Thoracic aorta (tissue), 2 donors: ENCODE results near the gene EXOC3L4. TPM values are rescaled to one million over a fixed set of nuclear protein-coding genes. Genes with fewer than 3 reads are reported as not detected.

Experiments used
- ATAC-seq: fragments of 150-250 bp; one replicate; pipeline ENCODE4 v1.8.0; 2017; ENCODE audit warnings: low read depth; ENCODE audit not compliant: insufficient number of reproducible peaks, low FRiP score
- DNase-seq: peaks from one replicate; pipeline ENCODE4 v3.0.0-alpha.2; 2020; ENCODE audit warnings: low spot score
- H3K27ac ChIP-seq, 2 donors: fragments of 200-600 bp; sonication (generic); 1 replicate in 1 of 2; 2 replicates in 1 of 2; pipeline ENCODE4 v1.5.1; 2016; ENCODE audit warnings: mild to moderate bottlenecking in 2 of 2, moderate library complexity in 2 of 2
- H3K27me3 ChIP-seq: fragments of 200-600 bp; sonication (generic); replicated peaks from 2 replicates; pipeline ENCODE4 v1.6.0; 2016; ENCODE audit warnings: mild to moderate bottlenecking; ENCODE audit not compliant: insufficient read depth
- H3K36me3 ChIP-seq: fragments of 200-600 bp; sonication (generic); one replicate; pipeline ENCODE4 v1.5.1; 2016
- H3K4me1 ChIP-seq, 2 donors: fragments of 200-600 bp; sonication (generic); 1 replicate in 1 of 2; 2 replicates in 1 of 2; pipeline versions ENCODE4 v1.5.1 to v1.6.0; 2016; ENCODE audit warnings: low read depth in 2 of 2, mild to moderate bottlenecking in 1 of 2; ENCODE audit not compliant: control insufficient read depth in 1 of 2
- H3K4me3 ChIP-seq: fragments of 200-600 bp; sonication (generic); 2 replicates; pipeline ENCODE4 v1.5.1; 2016; ENCODE audit warnings: mild to moderate bottlenecking
- H3K9me3 ChIP-seq: fragments of 200-600 bp; sonication (generic); 2 replicates; pipeline ENCODE4 v1.5.1; 2016
- CTCF ChIP-seq: fragments of 200-600 bp; sonication (generic); IDR thresholded peaks from one replicate; pipeline ENCODE4 v1.5.1; 2019; ENCODE audit warnings: antibody characterized with exemption
- total RNA-seq, 2 donors: library from RNA; depleted of rRNA; stranded (reverse); fragments of >200 nt; gene quantifications; one replicate each; pipeline versions ENCODE4 v1.1.0 to v1.2.3, GENCODE V29; 2016

The EXOC3L4 gene
- total RNA-seq, 2 donors from 2014 or later: not detected

DNA sequence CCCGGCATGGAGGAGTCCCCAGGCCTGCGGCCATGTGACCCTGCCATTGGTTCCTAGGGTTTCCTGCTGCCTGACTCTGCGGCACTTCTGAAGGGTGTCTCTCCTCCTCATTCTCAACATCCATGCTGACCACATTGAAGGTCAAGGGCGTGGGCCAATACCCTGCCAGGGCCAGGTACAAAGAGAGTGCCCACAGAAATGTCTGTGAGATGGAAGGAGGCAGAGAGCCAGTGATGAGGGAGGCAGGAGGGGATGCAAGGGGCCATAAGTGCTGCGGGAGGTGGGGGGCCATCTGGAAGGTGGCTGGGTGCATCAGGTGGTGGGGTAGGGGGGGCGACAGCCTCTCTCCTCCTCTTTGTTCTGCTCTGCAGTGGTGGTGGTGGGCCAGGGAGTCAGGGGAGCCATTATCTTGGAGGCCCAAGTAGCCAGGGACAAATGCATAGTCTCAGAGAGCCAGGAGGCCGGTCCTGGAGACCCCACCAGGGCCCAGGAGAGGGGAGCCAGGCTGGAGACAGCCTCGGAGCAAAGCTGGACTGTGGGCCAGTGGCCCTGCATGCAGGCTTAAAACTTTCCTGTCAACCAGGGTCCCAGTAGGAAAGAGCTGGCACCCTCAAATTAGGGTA lies 24.2 kb upstream of the EXOC3L4 start:
- DNase-seq (no peak), ATAC-seq (no peak)
- Histone ChIP-seq H3K27me3 (no peaks in the 10 kb centered on the region), H3K4me1 (peaks cover 0 to 6% of the 10 kb centered on the region in 2 donors), H3K27ac (no peak overlapping the region), H3K9me3 (no peaks in the 10 kb centered on the region), H3K4me3 (no peak overlapping the region), H3K36me3 (no peaks in the 10 kb centered on the region)
- TF ChIP-seq CTCF: no peak

DNA sequence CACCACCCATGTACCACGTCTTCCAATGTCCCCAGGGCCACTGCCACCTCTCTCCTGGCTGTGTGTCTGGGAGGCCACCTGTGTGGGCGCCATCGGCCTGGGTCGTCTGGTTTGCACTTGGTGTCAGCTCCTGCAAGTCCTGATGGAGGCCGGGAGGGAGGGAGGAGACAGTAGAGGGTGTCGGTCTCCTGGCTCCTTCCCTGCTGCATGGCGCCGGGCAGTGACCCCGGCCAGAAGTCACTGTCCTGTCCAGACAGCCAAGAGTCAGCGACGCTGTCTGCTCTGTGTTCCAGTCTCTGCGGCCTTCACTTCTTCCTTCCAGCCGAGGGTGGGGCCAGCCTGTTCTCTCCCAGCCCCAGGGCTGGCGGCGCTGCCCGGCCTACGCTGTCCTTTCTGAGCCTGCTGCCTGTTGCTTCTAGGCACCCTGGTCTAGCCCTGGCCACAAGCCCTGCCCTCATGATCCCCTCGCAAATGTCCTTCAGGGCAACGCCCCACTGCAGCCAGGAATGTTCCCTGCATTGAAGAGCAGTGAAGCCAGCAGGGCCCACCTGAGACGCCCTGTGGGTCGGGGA lies 23.5 kb upstream of the EXOC3L4 start:
- H3K27ac ChIP-seq: no peak overlapping the region
- no peak for DNase-seq
- no peak overlapping the region for H3K4me3 ChIP-seq
- H3K36me3 ChIP-seq: no peaks in the 10 kb centered on the region
- no peak for ATAC-seq
- no peaks in the 10 kb centered on the region for H3K27me3 ChIP-seq
- H3K9me3 ChIP-seq: no peaks in the 10 kb centered on the region
- H3K4me1 ChIP-seq: peaks cover 0 to 7% of the 10 kb centered on the region in 2 donors
- no peak for TF ChIP-seq CTCF

- TF ChIP-seq CTCF: no peak
- H3K9me3 ChIP-seq: no peaks in the 10 kb centered on the region
- no peaks in the 10 kb centered on the region for H3K36me3 ChIP-seq
- DNase-seq (no peak), ATAC-seq (no peak)
- H3K27me3 ChIP-seq: no peaks in the 10 kb centered on the region
- H3K4me3 ChIP-seq: no peak overlapping the region
- H3K4me1 ChIP-seq: peaks cover 0 to 7% of the 10 kb centered on the region in 2 donors
- no peak overlapping the region for H3K27ac ChIP-seq
Measured at GRCh38 chr14:103071544-103072251, 22.8 kb upstream of the EXOC3L4 start.

- no peak for TF ChIP-seq CTCF
- H3K4me3 ChIP-seq: no peak overlapping the region
- no peaks in the 10 kb centered on the region for H3K9me3 ChIP-seq
- H3K4me1 ChIP-seq: peaks cover 0 to 7% of the 10 kb centered on the region in 2 donors
- no peaks in the 10 kb centered on the region for H3K36me3 ChIP-seq
- DNase-seq: no peak
- no peak for ATAC-seq
- no peak overlapping the region for H3K27ac ChIP-seq
- no peaks in the 10 kb centered on the region for H3K27me3 ChIP-seq
Measured at GRCh38 chr14:103072595-103073366, 21.7 kb upstream of the EXOC3L4 start.

GRCh38 chr14:103073367-103073875 lies 21.1 kb upstream of the EXOC3L4 start:
- DNase-seq: no peak
- TF ChIP-seq CTCF: no peak

More at GRCh38 chr14:103073367-103073875, 21.1 kb upstream of the EXOC3L4 start:
- no peak overlapping the region for H3K27ac ChIP-seq
- H3K4me1 ChIP-seq: peaks cover 0 to 7% of the 10 kb centered on the region in 2 donors
- no peak overlapping the region for H3K4me3 ChIP-seq
- H3K36me3 ChIP-seq: no peaks in the 10 kb centered on the region
- no peak for ATAC-seq
- no peaks in the 10 kb centered on the region for H3K27me3 ChIP-seq
- no peaks in the 10 kb centered on the region for H3K9me3 ChIP-seq
